Peyer's patch (tissue), 4 donors: ENCODE data around the gene MCAT.

Experiments used
- CTCF ChIP-seq, 6 experiments: fragments of 450-650 bp in 4 of 6; fragments of 200-600 bp in 2 of 6; sonication (generic) in 1 of 6; IDR thresholded peaks; one replicate each; pipeline ENCODE4 v1.5.1; 2017 to 2019; ENCODE audit warnings: antibody characterized with exemption in 6 of 6, mild to moderate bottlenecking in 3 of 6, moderate library complexity in 1 of 6
- POLR2A ChIP-seq, 2 donors: fragments of 450-650 bp; IDR thresholded peaks; one replicate each; pipeline ENCODE4 v1.5.1; 2017; ENCODE audit warnings: antibody characterized with exemption in 2 of 2, mild to moderate bottlenecking in 2 of 2, moderate library complexity in 2 of 2

- no peak for TF ChIP-seq CTCF (IDR thresholded peaks at IDR 0.05)
- no peak for TF ChIP-seq POLR2A (IDR thresholded peaks at IDR 0.05)
Measured at GRCh38 chr22:43118953-43119458, 24.2 kb downstream of the MCAT start.
